Hippocampal formation (tissue), 2 donors: ENCODE measurements around the gene IL2RA.
"Not testable (repeated sequence)": the region's sequence is repeated elsewhere in the genome, so short reads cannot be mapped to it uniquely, and the experiment has no call there.

Experiments
- DNase-seq, 2 donors: peaks; one replicate each; lab custom pipeline; 2025; lab: John Stamatoyannopoulos, UW

The IL2RA gene

GRCh38 chr10:6082496-6083395 is 20.6 kb upstream of the IL2RA start:
- DNase-seq, result peak in 1 of 2 donors; percentile 29

GRCh38 chr10:6080417-6080973 is 18.3 kb upstream of the IL2RA start:
- no peak for DNase-seq

- no peak for DNase-seq
These were observed 16.9 kb upstream of the IL2RA start for GRCh38 chr10:6079044-6079443.

GRCh38 chr10:6077071-6077675 is 15.0 kb upstream of the IL2RA start:
- no peak for DNase-seq

GRCh38 chr10:6074489-6075301 is 12.5 kb upstream of the IL2RA start:
- DNase-seq, result peak in 1 of 2 donors; percentile 19

- DNase-seq, result no peak
These were observed 10.2 kb upstream of the IL2RA start for GRCh38 chr10:6072215-6072934.

- no peak for DNase-seq
These were observed 9.3 kb upstream of the IL2RA start for GRCh38 chr10:6071181-6072175.

GRCh38 chr10:6070660-6071059 is 8.5 kb upstream of the IL2RA start:
- DNase-seq, result no peak

- no peak for DNase-seq
These were observed 7.1 kb upstream of the IL2RA start for GRCh38 chr10:6069081-6069931.

GRCh38 chr10:6068422-6068821 is 6.3 kb upstream of the IL2RA start:
- no peak for DNase-seq

GRCh38 chr10:6068006-6068405 is 5.8 kb upstream of the IL2RA start:
- DNase-seq, result no peak

GRCh38 chr10:6067457-6067856 is 5.3 kb upstream of the IL2RA start:
- no peak for DNase-seq

GRCh38 chr10:6065835-6066234 is 3.7 kb upstream of the IL2RA start:
- no peak for DNase-seq

GRCh38 chr10:6065406-6065805 is 3.2 kb upstream of the IL2RA start:
- DNase-seq, result no peak

GRCh38 chr10:6064726-6065125 is 2.6 kb upstream of the IL2RA start:
- DNase-seq, result not testable (repeated sequence)

GRCh38 chr10:6064119-6064518 is 2.0 kb upstream of the IL2RA start:
- no peak for DNase-seq

GRCh38 chr10:6061056-6061455 is 1.1 kb downstream of the IL2RA start:
- DNase-seq, result no peak

GRCh38 chr10:6059506-6059905 is 2.7 kb downstream of the IL2RA start:
- no peak for DNase-seq
